GM12878 (cell line): Measurements from ENCODE around the gene NAT14. TPM values are rescaled to one million over a fixed set of nuclear protein-coding genes. Genes with fewer than 3 reads are reported as not detected.

Source experiments
- FOXK2 ChIP-seq: fragments of 450-650 bp; IDR thresholded peaks from 2 replicates; pipeline ENCODE4 v1.6.1; 2017; ENCODE audit warnings: mild to moderate bottlenecking, moderate library complexity
- KDM1A ChIP-seq: fragments of 200-600 bp; sonication (generic); IDR thresholded peaks from 2 replicates; pipeline ENCODE4 v1.6.1; 2016; ENCODE audit warnings: borderline replicate concordance
- PBX3 ChIP-seq: IDR thresholded peaks from 2 replicates; pipeline ENCODE4 v1.6.1; 2011; ENCODE audit warnings: mild to moderate bottlenecking, low read depth, low read length, moderate library complexity; ENCODE audit not compliant: insufficient replicate concordance
- POLR2A ChIP-seq: IDR thresholded peaks from 2 replicates; pipeline ENCODE4 v1.6.1; 2011; ENCODE audit warnings: low read depth, mild to moderate bottlenecking, low read length
- POLR2AphosphoS5 ChIP-seq: IDR thresholded peaks from 2 replicates; pipeline ENCODE4 v1.6.1; 2011; ENCODE audit warnings: mild to moderate bottlenecking, low read length, inconsistent platforms
- SKIL ChIP-seq: fragments of 450-650 bp; IDR thresholded peaks from 2 replicates; pipeline ENCODE4 v1.6.1; 2017; ENCODE audit warnings: mild to moderate bottlenecking, low read depth, inconsistent platforms; ENCODE audit not compliant: poor library complexity, severe bottlenecking
- TBL1XR1 ChIP-seq: IDR thresholded peaks from 2 replicates; pipeline ENCODE4 v1.6.1; 2012; ENCODE audit warnings: low read depth, low read length, improper control_type of control experiment
- ZNF592 ChIP-seq: fragments of 450-650 bp; IDR thresholded peaks from 2 replicates; pipeline ENCODE4 v1.6.1; 2017; ENCODE audit warnings: mild to moderate bottlenecking, moderate library complexity
- polyA plus RNA-seq, 11 experiments: library from polyadenylated mRNA; depleted of rRNA in 4 of 11; unstranded in 6 of 11; stranded (reverse) in 5 of 11; fragments of >200 nt; fragmentation: Nextera tagmentation in 4 of 11; fragmentation: Illumina TruSeq in 1 of 11; extraction: Ambion mirVana in 4 of 11; extraction: Trizol in 1 of 11; gene quantifications; 1 replicate in 1 of 11; 2 replicates in 10 of 11; pipeline versions ENCODE4 v1.2.1 to v1.2.3, GENCODE V29; 2011 to 2016; ENCODE audit warnings: inconsistent platforms in 2 of 11, missing spikeins in 2 of 11, low read depth in 1 of 11
- total RNA-seq, 4 experiments: library from RNA; depleted of rRNA in 3 of 4; stranded (reverse); fragments of >200 nt in 3 of 4; fragmentation: Illumina TruSeq in 1 of 4; extraction: Trizol in 1 of 4; gene quantifications; 2 replicates each; pipeline versions ENCODE4 v1.2.1 to v1.2.3, GENCODE V29; 2013 to 2021

Gene NAT14
- total and polyA plus RNA-seq, 10 of the 15 experiments (the other 5 are each of a cell fraction or from before 2014, with no cell fraction given) = 0.87 to 23.6 (median 9.7) TPM

GRCh38 chr19:55489711-55490477 lies 4.9 kb downstream of the NAT14 start (continued):
- TF ChIP-seq SKIL (no peak), POLR2AphosphoS5 (no peak), KDM1A (no peak), TBL1XR1 (no peak), POLR2A (no peak), ZNF592 (no peak), FOXK2 (no peak), PBX3 (no peak)
- TF ChIP-seq, all 136 proteins: peak for 0
